IPS-18c (cell line): Measurements from ENCODE around the gene PITX1.
"Not testable (repeated sequence)": the region's sequence is repeated elsewhere in the genome, so short reads cannot be mapped to it uniquely, and the experiment has no call there.

Experiments
- H3K4me3 ChIP-seq: 2 replicates; pipeline ENCODE4 v1.7.0; 2013; ENCODE audit warnings: low read depth, mild to moderate bottlenecking, low read length, moderate library complexity; ENCODE audit not compliant: insufficient read depth
- H3K9me3 ChIP-seq: one replicate; pipeline ENCODE4 v1.6.1; 2013; ENCODE audit warnings: mild to moderate bottlenecking, low read length, moderate library complexity; ENCODE audit not compliant: control insufficient read depth, insufficient read depth

Gene PITX1

DNA sequence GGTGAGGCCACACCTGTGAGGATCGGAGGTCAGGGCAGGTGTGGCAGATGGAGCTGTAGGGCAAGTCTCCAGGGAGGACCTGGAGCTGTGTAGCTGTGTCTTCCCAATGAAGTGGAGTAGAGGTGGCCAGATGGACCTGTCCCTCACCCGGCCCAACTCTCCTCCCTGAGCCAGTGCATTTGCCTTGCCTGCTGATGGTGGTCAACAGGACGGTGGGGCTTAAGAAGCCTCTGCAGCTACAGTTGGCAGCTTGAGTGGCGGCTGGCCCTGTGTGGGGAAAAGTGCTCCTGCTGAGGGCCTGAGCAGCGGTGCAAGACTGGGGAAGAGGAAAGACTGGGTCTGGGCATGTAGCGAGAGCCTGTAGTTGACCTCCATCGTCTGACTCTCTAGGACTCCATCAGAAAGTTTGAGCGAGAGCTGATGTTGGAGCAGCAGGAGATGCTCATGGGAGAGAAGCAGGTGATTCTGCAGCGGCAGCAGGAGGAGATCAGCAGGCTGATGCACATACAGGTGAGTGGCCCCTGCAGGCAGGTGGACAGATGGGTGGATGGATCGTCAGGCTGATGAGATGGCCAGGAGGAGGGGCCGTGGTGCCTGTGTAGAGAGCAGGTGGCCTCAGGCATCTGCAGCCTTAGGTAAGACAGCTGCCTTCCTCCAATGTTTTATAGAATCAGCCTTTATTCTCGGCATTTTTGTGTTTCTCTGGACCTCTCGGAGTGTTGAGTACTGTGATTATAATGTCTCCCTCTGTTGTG, 24.9 kb downstream of the PITX1 start:
- H3K4me3 ChIP-seq, result no peak overlapping the region
- H3K9me3 ChIP-seq, result no peaks in the 10 kb centered on the region

DNA sequence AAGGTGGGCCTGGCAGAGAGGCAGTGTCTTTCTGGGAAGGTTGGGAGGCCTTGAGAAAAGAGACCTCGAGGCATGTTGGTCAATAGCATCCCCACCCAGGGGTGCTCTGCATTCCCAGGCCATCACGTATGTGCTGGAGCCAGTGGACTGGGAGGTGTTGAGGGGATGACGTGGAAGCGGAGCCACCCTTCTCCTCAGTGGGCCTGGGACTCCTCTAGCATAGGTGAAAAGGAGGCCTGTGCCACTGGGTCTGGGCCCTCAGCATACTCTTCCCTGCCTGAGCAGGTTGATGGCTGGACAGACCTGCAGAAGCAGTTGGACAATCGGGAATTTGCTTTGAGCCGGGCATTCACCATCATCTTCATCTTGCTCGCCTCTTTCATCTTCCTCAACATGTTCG, 25.5 kb downstream of the PITX1 start:
- H3K4me3 ChIP-seq, result no peak overlapping the region
- H3K9me3 ChIP-seq, result no peaks in the 10 kb centered on the region

DNA sequence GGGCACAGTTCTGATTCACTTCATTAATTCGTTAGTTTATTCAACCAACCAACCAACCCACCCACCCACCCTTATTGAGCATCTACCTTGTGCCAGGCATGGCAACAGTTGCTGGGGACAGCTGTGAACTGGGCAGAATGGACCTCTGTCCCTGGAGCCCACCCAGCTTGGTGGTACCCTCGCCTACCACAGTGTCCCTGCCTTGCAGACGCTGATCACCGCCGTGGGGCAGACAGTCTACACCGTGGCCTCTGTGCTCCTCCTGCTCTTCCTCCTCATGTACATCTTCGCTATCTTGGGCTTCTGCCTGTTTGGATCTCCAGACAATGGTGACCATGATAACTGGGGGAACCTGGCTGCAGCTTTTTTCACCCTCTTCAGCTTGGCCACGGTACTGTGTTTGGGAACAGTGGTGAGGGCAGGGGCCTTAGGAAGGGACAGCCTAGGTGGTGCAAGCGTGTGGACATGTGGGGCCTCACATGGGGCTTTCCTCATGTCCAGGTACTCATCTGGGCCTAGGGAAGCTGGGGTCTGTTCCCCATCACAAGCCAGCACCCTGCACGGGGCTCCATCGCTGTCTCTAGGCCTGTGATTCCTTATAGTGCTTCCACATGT, 26.2 kb downstream of the PITX1 start:
- Histone ChIP-seq H3K4me3 (no peak overlapping the region), H3K9me3 (no peaks in the 10 kb centered on the region)

DNA sequence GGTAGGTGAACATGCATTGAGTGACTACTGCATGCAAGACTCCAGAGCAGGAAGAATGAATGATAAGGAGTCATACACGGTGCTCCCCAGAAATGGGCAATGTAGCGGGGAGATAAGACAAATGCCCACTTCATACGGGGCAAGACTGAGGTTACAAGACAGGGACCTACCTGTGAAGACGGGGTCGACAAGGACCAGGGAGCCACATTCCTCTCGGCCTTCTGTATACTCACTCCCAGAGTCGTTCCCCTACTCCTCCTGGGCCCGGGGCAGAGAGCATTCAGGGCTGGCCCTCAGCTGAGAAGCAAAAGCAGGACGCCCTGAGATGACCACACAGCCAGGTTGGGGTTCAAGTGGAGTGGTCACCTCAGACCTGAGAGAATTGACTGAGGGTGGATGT, 26.7 kb downstream of the PITX1 start:
- Histone ChIP-seq H3K9me3 (no peaks in the 10 kb centered on the region), H3K4me3 (no peak overlapping the region)

DNA sequence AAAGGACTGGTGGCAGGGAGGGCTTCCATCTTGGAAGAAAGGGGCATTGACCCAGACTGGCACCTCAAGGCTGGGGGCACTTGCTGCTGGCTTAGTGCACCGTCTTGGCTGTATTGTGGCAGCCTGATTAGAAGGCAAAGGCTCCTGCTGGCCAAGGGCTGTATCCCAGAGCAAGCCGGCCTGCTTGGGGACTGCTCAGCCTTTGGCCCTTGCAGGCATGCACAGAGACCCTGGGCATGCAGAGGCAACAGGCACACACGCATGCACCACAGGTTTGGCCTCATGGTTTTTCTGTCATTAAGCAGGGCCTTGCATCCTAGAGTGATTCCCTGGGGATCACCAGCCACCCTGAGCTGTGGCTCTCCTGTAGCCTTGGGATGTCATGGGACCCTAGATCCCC, 29.0 kb downstream of the PITX1 start:
- Histone ChIP-seq H3K4me3 (no peak overlapping the region), H3K9me3 (no peaks in the 10 kb centered on the region)

DNA sequence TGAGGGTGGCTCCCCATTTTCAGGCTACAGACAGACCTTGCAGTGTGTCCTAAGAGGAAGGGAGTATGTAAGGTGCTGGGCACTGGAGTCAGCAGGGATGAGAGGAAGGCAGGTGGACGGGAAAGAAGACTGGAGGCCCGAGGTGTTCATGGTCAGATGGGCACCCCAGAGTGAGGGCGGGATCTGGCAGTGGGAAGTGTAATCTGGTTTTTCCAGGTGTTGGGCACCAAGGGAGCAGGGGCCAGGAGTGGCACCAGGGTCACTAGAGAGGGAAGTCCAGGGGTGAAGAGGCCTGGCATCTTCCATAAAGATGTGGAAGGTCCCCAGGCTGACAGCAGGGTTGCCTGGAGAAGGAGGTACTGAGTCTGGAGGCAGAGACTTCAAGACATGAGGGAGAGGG, 29.7 kb downstream of the PITX1 start:
- no peak overlapping the region for H3K4me3 ChIP-seq
- no peaks in the 10 kb centered on the region for H3K9me3 ChIP-seq

DNA sequence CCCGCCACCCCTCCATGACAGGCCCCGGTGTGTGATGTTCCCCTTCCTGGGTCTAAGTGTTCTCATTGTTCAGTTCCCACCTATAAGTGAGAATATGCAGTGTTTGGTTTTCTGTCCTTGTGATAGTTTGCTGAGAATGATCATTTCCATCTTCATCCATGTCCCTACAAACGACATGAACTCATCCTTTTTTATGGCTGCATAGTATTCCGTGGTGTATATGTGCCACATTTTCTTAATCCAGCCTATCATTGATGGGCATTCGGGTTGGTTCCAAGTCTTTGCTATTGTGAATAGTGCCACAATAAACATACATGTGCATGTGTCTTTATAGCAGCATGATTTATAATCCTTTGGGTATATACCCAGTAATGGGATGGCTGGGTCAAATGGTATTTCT, 36.0 kb downstream of the PITX1 start:
- not testable (repeated sequence) for H3K9me3 ChIP-seq, H3K4me3 ChIP-seq

DNA sequence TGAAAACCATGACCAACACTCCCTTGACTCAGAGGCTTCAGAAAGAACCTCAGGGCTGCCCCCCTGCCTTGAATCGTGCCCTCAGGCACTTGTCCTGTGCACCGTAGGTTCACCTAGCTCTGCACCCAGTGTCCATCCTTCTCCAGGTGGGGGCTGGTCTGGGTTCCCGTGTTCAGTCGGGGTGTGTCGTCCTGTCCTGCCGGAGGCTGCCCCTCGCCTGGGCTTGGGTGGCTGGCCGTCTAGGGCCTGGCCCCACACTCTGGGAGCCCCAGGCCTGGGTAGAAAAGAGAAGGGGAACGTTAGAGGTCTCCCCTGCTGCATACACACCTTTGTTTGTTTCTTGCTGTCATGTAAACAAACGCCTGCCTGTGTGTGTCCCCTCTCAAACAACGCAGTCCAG, 37.0 kb downstream of the PITX1 start:
- H3K9me3 ChIP-seq, result no peaks in the 10 kb centered on the region
- no peak overlapping the region for H3K4me3 ChIP-seq

DNA sequence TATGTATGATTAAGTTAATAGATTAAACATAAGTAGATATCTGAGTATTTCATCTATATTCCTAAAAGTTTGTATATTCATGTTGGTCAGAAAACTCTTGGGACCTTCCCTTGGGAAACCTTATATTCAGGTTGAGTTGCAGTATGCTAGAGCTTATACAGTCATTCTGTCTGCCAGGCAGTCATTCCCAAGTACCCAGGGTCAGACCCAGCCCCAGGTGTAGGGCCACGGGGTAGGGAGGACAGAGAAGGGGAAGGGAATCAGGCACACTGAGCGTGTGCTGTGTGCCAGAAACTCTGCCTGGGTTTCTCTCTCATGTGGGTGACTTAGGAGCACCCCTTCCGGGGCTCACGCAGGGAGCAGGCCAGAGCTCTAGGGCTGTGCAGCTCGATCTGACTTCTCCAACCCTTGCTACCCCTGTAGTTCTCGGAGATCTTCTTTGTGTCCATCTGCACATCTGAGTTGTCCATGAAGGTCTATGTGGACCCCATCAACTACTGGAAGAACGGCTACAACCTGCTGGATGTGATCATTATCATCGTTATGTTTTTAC, 38.1 kb downstream of the PITX1 start:
- H3K4me3 ChIP-seq, result no peak overlapping the region
- H3K9me3 ChIP-seq, result no peaks in the 10 kb centered on the region

DNA sequence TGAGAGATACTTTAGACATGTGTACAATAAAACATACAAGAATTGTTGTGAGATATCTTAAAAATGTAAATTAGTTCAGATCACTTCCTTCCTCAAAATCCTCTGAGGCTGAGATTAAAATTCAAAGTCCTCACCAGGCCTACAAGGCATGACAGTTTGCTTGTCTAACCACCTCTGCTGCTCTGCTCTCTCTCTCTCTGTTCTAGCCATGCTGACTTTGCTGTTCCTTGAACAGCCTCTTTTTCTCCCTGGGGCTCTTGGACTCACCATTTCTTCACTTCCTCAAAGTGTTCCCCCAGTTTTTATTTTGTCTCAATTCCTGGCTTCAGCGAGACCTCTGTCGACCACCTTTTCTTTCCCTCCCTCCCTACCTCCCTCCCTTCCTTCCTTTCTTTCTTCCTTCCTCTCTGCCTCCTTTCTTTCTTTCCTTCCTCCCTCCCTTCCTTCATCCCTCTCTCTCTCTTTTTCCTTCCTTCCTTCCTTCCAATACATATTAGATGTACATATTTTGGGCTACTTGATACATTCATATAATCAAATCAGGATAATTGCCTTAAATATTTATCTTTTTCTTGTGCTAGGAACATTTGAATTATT, 39.4 kb downstream of the PITX1 start:
- no peak overlapping the region for H3K4me3 ChIP-seq

DNA sequence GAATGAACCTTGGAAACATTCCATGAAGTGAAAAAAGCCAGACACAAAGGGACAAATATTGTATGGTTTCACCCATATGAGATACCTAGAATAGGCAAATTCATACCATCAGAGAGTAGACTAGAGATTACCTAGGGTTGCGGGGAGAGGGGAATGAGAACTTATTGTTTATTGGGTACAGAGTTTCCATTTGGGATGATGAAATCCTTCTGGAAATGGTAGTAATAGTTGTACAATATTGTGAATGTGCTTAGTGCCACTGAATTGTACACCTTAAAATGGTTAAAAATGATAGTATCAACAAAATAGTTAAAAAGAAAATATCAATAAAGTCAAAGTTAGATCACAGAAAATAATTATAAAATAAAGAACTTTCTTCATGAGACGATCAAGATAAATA, 40.9 kb downstream of the PITX1 start:
- Histone ChIP-seq H3K4me3 (no peak overlapping the region), H3K9me3 (no peaks in the 10 kb centered on the region)

More for the DNA sequence above, 39.4 kb downstream of the PITX1 start:
- no peaks in the 10 kb centered on the region for H3K9me3 ChIP-seq

DNA sequence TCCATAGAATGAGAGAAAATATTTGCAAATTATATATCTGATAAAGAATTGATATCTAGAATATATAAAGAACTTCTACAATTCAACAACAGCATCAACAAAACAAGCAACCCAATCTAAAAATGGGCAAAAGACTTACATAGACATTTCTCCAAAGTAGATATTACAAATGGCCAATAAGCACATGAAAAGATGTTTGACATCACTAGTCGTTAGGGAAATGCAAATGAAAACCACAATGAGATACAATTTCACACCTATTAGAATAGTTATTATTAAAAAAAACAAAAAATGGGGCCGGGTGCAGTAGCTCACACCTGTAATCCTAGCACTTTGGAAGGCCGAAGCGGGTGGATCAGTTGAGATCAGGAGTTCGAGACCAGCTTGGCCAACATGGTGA, 41.9 kb downstream of the PITX1 start:
- no peak overlapping the region for H3K4me3 ChIP-seq
- H3K9me3 ChIP-seq, result no peaks in the 10 kb centered on the region

DNA sequence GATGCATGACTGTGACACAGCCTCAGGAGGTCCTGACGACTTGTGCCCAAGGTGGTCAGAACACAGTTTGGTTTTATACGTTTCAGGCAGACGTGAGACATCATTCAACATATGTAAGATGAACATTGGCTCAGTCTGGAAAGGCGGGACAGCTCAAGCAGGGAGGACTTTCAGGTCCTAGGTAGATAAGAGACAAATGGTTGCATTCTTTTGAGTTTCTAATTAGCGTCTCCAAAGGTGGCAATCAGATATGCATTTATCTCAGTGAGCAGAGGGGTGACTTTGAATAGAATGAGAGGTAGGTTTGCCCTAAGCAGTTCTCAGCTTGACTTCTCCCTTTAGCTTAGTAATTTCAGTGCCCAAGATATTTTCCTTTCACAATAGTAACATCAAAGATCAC, 43.8 kb downstream of the PITX1 start:
- not testable (repeated sequence) for H3K9me3 ChIP-seq, H3K4me3 ChIP-seq

DNA sequence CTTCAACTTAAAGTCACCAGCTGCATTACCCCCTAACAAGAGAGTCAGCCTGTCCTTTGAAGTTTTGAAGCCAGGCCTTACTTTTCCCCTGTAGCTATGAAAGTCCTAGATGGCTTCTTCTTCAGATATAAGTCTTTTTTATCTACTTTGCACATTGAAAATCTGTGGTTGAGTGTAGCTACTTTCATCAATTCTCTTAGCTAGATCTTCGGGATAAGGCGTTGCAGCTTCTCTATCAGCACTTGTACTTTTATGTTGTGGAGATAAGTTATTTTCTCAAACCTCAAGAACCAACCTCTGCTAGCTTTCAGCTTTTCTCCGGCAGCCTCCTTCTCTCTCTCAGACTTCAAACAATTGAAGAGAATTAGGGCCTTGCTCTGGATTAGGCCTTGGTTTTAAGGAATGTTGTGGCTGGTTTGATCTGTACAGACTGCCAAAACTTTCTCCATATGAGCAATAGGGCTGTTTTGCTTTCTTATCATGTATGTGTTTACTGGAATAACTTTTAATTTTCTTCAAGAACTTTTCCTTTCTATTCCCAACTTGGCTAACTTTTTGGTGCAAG, 44.7 kb downstream of the PITX1 start:
- Histone ChIP-seq H3K9me3 (peaks cover 4% of the 10 kb centered on the region), H3K4me3 (no peak overlapping the region)

DNA sequence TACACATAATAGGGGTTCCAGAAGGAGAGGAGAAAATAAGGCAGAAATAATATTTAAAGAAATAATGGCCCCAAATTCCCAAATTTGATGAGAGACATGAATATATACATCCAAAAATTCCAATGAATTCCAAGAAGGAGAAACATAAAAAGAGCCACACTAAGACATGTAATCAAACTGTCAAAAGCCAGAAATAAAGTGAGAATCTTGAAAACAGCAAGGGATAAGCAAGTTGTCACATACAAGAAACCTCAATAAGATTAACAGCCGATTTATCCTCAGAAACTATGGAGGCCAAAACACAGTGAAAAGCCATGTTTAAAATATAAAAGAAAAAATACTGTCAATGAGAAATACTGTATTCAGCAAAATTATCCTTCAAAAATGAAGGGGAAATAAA, 51.8 kb downstream of the PITX1 start:
- Histone ChIP-seq H3K9me3 (peaks cover 7% of the 10 kb centered on the region), H3K4me3 (no peak overlapping the region)

DNA sequence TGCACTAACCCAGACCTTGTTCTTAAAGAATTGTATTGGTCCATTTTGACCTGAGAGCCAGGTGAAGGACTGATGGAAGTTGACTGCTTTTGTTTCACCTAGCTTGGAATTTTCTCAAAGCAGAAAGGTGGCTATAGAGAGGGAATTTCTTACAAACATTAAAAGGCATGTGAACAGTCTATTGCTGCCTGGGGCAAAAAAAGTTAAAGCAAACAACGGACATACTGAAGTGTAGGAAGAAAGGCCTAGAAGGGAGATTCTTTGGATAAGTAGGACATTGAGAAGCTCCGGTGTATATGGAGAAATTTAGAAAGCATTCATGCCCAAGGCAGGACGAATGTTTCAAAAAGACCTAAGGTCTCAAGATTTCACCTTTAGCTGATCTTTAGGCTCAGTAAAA, 54.6 kb downstream of the PITX1 start:
- no peak overlapping the region for H3K4me3 ChIP-seq
- H3K9me3 ChIP-seq, result peaks cover 7% of the 10 kb centered on the region
